GM23338 (cell line): ENCODE data around the gene CDH4. TPM values are rescaled to one million over a fixed set of nuclear protein-coding genes. Genes with fewer than 3 reads are reported as not detected.

Experiments
- ATAC-seq: fragments of 200-7000 bp; cut with Tn5 transposase; 3 replicates; pipeline ENCODE4 v1.9.1; 2020
- DNase-seq: peaks from one replicate; pipeline ENCODE4 v3.0.0-alpha.2; 2015; ENCODE audit warnings: low spot score
- H2AFZ ChIP-seq: fragments of 200-600 bp; sonication (generic); 2 replicates; pipeline ENCODE4 v1.8.0; 2016; ENCODE audit warnings: antibody characterized with exemption, mild to moderate bottlenecking, moderate library complexity
- H3F3A ChIP-seq: fragments of 200-600 bp; sonication (generic); replicated peaks from 2 replicates; pipeline ENCODE4 v1.8.0; 2017; ENCODE audit warnings: antibody characterized with exemption, mixed run types, low read depth
- H3K27ac ChIP-seq: fragments of 200-600 bp; sonication (generic); 2 replicates; pipeline ENCODE4 v1.6.1; 2016; ENCODE audit warnings: low read depth
- H3K27me3 ChIP-seq: fragments of 200-600 bp; sonication (generic); 2 replicates; pipeline ENCODE4 v1.8.0; 2016; ENCODE audit warnings: mild to moderate bottlenecking, mixed run types, moderate library complexity; ENCODE audit not compliant: insufficient read depth
- H3K36me3 ChIP-seq: fragments of 200-600 bp; sonication (generic); 2 replicates; pipeline ENCODE4 v1.8.0; 2016; ENCODE audit warnings: mild to moderate bottlenecking; ENCODE audit not compliant: insufficient read depth
- H3K4me1 ChIP-seq: fragments of 200-600 bp; sonication (generic); 2 replicates; pipeline ENCODE4 v1.8.0; 2016; ENCODE audit warnings: mild to moderate bottlenecking, moderate library complexity; ENCODE audit not compliant: insufficient read depth
- H3K4me2 ChIP-seq: fragments of 200-600 bp; sonication (generic); 2 replicates; pipeline ENCODE4 v1.7.1; 2017; ENCODE audit warnings: mixed run types
- H3K4me3 ChIP-seq: fragments of 200-600 bp; sonication (generic); 2 replicates; pipeline ENCODE4 v1.6.1; 2016; ENCODE audit warnings: mixed run types
- H3K79me2 ChIP-seq: fragments of 200-600 bp; sonication (generic); replicated peaks from 2 replicates; pipeline ENCODE4 v1.8.0; 2017; ENCODE audit warnings: mild to moderate bottlenecking; ENCODE audit not compliant: insufficient read depth
- H3K9me2 ChIP-seq: fragments of 200-600 bp; sonication (generic); 2 replicates; pipeline ENCODE4 v1.8.0; 2017; ENCODE audit not compliant: insufficient read depth
- H4K20me1 ChIP-seq: fragments of 200-600 bp; sonication (generic); replicated peaks from 2 replicates; pipeline ENCODE4 v1.8.0; 2017; ENCODE audit warnings: mild to moderate bottlenecking; ENCODE audit not compliant: insufficient read depth
- H3K27ac Mint-ChIP-seq: 2 replicates; pipeline ENCODE4 v1.8.0; 2020; ENCODE audit warnings: inconsistent platforms, mild to moderate bottlenecking, moderate library complexity, mixed read lengths
- H3K27me3 Mint-ChIP-seq: 3 replicates; pipeline ENCODE4 v1.8.0; 2022; ENCODE audit warnings: low read depth, mild to moderate bottlenecking, moderate library complexity, mixed read lengths, inconsistent platforms; ENCODE audit not compliant: insufficient read depth, poor library complexity
- H3K36me3 Mint-ChIP-seq: 3 replicates; pipeline ENCODE4 v1.8.0; 2021; ENCODE audit warnings: low read depth, mild to moderate bottlenecking, inconsistent platforms, moderate library complexity, mixed read lengths
- H3K4me1 Mint-ChIP-seq: 3 replicates; pipeline ENCODE4 v1.8.0; 2020; ENCODE audit warnings: mild to moderate bottlenecking, inconsistent platforms, mixed read lengths
- H3K4me3 Mint-ChIP-seq: 3 replicates; pipeline ENCODE4 v1.8.0; 2021; ENCODE audit warnings: moderate library complexity, mild to moderate bottlenecking, inconsistent platforms, mixed read lengths
- H3K9me3 Mint-ChIP-seq: 3 replicates; pipeline ENCODE4 v1.8.0; 2020; ENCODE audit warnings: moderate library complexity, mild to moderate bottlenecking, inconsistent platforms, mixed read lengths
- CREB1 ChIP-seq: fragments of 250-450 bp; sonication (Bioruptor Pico); IDR thresholded peaks from 2 replicates; pipeline ENCODE4 v1.5.0; 2020; ENCODE audit warnings: low read depth, mild to moderate bottlenecking, moderate library complexity
- ETS1 ChIP-seq: IDR thresholded peaks from 2 replicates; pipeline ENCODE4 v1.6.1; 2016; ENCODE audit warnings: antibody characterized with exemption
- EZH2 ChIP-seq: fragments of 200-600 bp; sonication (generic); IDR thresholded peaks from one replicate; pipeline ENCODE4 v1.8.0; 2017; ENCODE audit warnings: antibody characterized with exemption, mild to moderate bottlenecking, low read depth; ENCODE audit not compliant: unreplicated experiment
- EZH2phosphoT487 ChIP-seq: fragments of 200-600 bp; sonication (generic); IDR thresholded peaks from one replicate; pipeline ENCODE4 v1.8.1; 2018; ENCODE audit warnings: antibody characterized with exemption; ENCODE audit not compliant: unreplicated experiment
- JUNB ChIP-seq: IDR thresholded peaks from one replicate; pipeline ENCODE4 v1.6.1; 2016; ENCODE audit warnings: antibody characterized with exemption; ENCODE audit not compliant: unreplicated experiment
- NANOG ChIP-seq: IDR thresholded peaks from 2 replicates; pipeline ENCODE4 v1.6.1; 2016; ENCODE audit warnings: antibody characterized with exemption, borderline replicate concordance
- POLR2AphosphoS5 ChIP-seq: IDR thresholded peaks from 2 replicates; pipeline ENCODE4 v1.6.1; 2016; ENCODE audit warnings: antibody characterized with exemption, low read depth
- STAT1 ChIP-seq: IDR thresholded peaks from one replicate; pipeline ENCODE4 v1.6.1; 2016; ENCODE audit warnings: antibody characterized with exemption; ENCODE audit not compliant: unreplicated experiment
- ZNF114 ChIP-seq: fragments of 250-450 bp; sonication (Bioruptor Pico); IDR thresholded peaks from 2 replicates; pipeline ENCODE4 v1.5.0; 2020; ENCODE audit warnings: mild to moderate bottlenecking, moderate library complexity
- ZNF331 ChIP-seq: fragments of 250-450 bp; sonication (Bioruptor Pico); IDR thresholded peaks from 2 replicates; pipeline ENCODE4 v1.5.0; 2020; ENCODE audit warnings: low read depth, mild to moderate bottlenecking, moderate library complexity
- polyA plus RNA-seq: library from polyadenylated mRNA; unstranded; fragments of >200 nt; fragmentation: Nextera tagmentation; extraction: Ambion mirVana; gene quantifications from 2 replicates; pipeline ENCODE4 v1.2.1, GENCODE V29; 2016
- total RNA-seq: library from RNA; depleted of rRNA; stranded (reverse); fragments of >200 nt; shearing (Covaris generic); gene quantifications from 2 replicates; pipeline ENCODE4 v1.2.3, GENCODE V29; 2014
- TF ChIP-seq, protein P1 (sequence below), 2 experiments: fragments of 200-600 bp in 1 of 2; sonication (generic) in 1 of 2; conservative IDR thresholded peaks; 2 replicates each; pipeline versions ENCODE4 v1.5.1 to v1.6.1; 2016 to 2017; ENCODE audit warnings: antibody characterized with exemption in 2 of 2, low read depth in 2 of 2, mild to moderate bottlenecking in 2 of 2, moderate library complexity in 1 of 2
- TF ChIP-seq, protein P2 (sequence below): IDR thresholded peaks from one replicate; pipeline ENCODE4 v1.6.1; 2018; ENCODE audit warnings: antibody characterized with exemption; ENCODE audit not compliant: unreplicated experiment

The CDH4 gene
- total and polyA plus RNA-seq, 2 experiments from 2014 or later: 1.2 to 4.2 TPM

GRCh38 chr20:61840779-61841455, 588.9 kb downstream of the CDH4 start (continued):
- TF ChIP-seq EZH2 (no peak), ZNF114 (CRISPR knock-in tag) (no peak), CREB1 (CRISPR knock-in tag) (no peak), ZNF331 (CRISPR knock-in tag) (no peak), NANOG (no peak), POLR2AphosphoS5 (no peak), STAT1 (no peak), JUNB (no peak), ETS1 (no peak), EZH2phosphoT487 (no peak)
- TF ChIP-seq, protein P1, sequence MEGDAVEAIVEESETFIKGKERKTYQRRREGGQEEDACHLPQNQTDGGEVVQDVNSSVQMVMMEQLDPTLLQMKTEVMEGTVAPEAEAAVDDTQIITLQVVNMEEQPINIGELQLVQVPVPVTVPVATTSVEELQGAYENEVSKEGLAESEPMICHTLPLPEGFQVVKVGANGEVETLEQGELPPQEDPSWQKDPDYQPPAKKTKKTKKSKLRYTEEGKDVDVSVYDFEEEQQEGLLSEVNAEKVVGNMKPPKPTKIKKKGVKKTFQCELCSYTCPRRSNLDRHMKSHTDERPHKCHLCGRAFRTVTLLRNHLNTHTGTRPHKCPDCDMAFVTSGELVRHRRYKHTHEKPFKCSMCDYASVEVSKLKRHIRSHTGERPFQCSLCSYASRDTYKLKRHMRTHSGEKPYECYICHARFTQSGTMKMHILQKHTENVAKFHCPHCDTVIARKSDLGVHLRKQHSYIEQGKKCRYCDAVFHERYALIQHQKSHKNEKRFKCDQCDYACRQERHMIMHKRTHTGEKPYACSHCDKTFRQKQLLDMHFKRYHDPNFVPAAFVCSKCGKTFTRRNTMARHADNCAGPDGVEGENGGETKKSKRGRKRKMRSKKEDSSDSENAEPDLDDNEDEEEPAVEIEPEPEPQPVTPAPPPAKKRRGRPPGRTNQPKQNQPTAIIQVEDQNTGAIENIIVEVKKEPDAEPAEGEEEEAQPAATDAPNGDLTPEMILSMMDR (conservative IDR thresholded peaks at IDR 0.05; ENCODE audit: low read depth in 2 of 2): no peak

DNA sequence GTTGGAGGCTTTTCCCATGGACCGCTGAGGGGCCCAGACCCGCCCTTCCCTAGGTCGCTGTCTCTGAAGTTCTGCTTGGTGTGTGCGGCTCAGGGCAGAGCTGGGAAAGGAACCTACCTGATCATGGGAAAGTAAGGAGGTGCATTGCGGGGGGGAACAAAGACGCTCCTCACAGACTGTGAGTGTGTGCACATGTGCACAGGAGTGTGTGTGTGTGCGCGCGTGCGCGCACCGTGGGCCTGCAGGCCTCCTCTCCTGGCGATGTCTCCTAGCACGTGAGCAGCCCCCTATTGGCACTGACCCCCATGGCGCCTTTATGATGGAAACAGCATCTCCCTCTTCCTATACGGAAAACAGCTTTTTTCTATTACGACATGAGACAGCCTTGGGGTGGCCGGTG, 589.5 kb downstream of the CDH4 start:
- no peak overlapping the region for H3K4me3 Mint-ChIP-seq
- peaks cover 14% of the 10 kb centered on the region for H3K27me3 Mint-ChIP-seq
- Histone ChIP-seq H2AFZ (no peak overlapping the region), H3K79me2 (no peaks in the 10 kb centered on the region), H3F3A (no peaks in the 10 kb centered on the region), H3K27me3 (no peaks in the 10 kb centered on the region), H3K4me2 (no peak overlapping the region), H3K4me3 (no peak overlapping the region), H3K36me3 (no peaks in the 10 kb centered on the region), H4K20me1 (no peaks in the 10 kb centered on the region), H3K27ac (no peak overlapping the region), H3K4me1 (no peaks in the 10 kb centered on the region), H3K9me2 (no peaks in the 10 kb centered on the region)
- peaks cover 3% of the 10 kb centered on the region; the same call in 1 of the 3 replicates for H3K9me3 Mint-ChIP-seq
- DNase-seq: no peak
- no peak overlapping the region for H3K27ac Mint-ChIP-seq
- H3K36me3 Mint-ChIP-seq: 0 out of 3 replicates have a peak, but pooled peaks cover 3% of the 10 kb centered on the region
- ATAC-seq: no peak; the same call in 2 of the 3 replicates
- no peaks in the 10 kb centered on the region; the same call in 2 of the 3 replicates for H3K4me1 Mint-ChIP-seq
- TF ChIP-seq, protein P1 (conservative IDR thresholded peaks at IDR 0.05; ENCODE audit: low read depth in 2 of 2): no peak
- TF ChIP-seq ETS1: no peak
- TF ChIP-seq, protein P2, sequence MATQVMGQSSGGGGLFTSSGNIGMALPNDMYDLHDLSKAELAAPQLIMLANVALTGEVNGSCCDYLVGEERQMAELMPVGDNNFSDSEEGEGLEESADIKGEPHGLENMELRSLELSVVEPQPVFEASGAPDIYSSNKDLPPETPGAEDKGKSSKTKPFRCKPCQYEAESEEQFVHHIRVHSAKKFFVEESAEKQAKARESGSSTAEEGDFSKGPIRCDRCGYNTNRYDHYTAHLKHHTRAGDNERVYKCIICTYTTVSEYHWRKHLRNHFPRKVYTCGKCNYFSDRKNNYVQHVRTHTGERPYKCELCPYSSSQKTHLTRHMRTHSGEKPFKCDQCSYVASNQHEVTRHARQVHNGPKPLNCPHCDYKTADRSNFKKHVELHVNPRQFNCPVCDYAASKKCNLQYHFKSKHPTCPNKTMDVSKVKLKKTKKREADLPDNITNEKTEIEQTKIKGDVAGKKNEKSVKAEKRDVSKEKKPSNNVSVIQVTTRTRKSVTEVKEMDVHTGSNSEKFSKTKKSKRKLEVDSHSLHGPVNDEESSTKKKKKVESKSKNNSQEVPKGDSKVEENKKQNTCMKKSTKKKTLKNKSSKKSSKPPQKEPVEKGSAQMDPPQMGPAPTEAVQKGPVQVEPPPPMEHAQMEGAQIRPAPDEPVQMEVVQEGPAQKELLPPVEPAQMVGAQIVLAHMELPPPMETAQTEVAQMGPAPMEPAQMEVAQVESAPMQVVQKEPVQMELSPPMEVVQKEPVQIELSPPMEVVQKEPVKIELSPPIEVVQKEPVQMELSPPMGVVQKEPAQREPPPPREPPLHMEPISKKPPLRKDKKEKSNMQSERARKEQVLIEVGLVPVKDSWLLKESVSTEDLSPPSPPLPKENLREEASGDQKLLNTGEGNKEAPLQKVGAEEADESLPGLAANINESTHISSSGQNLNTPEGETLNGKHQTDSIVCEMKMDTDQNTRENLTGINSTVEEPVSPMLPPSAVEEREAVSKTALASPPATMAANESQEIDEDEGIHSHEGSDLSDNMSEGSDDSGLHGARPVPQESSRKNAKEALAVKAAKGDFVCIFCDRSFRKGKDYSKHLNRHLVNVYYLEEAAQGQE: no peak
- no peak for TF ChIP-seq STAT1
- TF ChIP-seq EZH2phosphoT487: no peak
- no peak for TF ChIP-seq EZH2
- no peak for TF ChIP-seq ZNF331 (CRISPR knock-in tag)
- TF ChIP-seq JUNB: no peak
